Epidermal melanocyte (primary cell): Measurements from ENCODE around the gene TMEM121.

Source experiments
- DNase-seq: peaks from one replicate; pipeline ENCODE4 v3.0.0; 2011; ENCODE audit warnings: low spot score; ENCODE audit not compliant: insufficient read length

Gene TMEM121

GRCh38 chr14:105487449-105487985 is 38.9 kb upstream of the TMEM121 start:
- no peak for DNase-seq

GRCh38 chr14:105487986-105488777 is 38.2 kb upstream of the TMEM121 start:
- no peak for DNase-seq

DNA sequence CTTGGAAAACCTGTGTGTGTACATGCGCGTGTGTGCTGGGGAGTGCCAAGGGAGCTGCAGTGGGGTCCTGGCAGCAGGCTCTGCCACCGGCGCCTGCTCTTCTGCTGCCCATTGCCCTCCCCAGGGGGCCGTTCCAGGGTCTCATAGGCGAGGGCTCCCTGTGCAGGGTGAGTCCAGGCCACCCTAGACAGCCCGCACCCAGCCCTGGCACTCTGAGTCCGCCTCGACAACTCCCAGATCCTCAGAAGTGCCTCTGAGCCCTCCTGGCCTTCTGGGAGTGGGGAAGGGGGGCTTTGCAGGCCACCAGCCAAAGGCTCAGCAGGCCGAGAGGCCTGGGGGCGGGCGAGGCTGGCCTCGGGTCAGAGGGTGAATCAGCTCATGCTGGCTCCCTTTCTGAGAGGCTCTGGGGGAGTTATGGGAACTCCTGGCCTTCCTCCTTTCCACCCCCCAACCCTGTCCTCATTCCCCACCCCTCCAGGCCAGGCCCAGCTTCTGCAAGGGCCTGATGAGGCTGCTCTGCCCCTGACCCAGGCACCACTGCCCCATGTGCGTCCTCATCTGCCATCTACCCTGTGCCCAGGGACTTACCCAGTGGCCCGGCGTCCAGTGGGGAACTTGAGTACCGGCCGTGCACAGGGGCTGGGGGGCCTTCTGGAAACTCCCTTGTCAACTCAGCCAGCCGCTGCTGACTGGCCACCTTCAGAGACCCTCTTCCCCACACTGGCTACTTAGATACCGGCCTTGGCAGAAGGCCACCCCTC is 37.4 kb upstream of the TMEM121 start:
- no peak for DNase-seq

GRCh38 chr14:105489542-105490266 is 36.7 kb upstream of the TMEM121 start:
- DNase-seq: no peak

DNA sequence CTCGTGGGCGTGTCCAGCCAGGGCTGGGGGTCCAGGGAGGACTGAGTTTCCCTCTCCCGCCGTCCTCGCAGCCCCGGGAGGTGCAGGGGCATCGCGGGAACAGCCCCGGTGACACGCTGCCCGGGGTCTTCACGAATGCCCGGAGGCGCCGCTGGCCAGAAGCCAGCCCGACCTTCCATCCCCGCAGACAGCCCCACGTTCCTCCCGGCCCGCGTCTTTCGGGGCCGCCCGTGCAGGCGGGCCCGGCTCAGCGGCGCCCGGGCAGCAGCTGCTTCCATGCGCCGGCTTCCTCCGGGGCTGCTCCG is 36.2 kb upstream of the TMEM121 start:
- DNase-seq: no peak

DNA sequence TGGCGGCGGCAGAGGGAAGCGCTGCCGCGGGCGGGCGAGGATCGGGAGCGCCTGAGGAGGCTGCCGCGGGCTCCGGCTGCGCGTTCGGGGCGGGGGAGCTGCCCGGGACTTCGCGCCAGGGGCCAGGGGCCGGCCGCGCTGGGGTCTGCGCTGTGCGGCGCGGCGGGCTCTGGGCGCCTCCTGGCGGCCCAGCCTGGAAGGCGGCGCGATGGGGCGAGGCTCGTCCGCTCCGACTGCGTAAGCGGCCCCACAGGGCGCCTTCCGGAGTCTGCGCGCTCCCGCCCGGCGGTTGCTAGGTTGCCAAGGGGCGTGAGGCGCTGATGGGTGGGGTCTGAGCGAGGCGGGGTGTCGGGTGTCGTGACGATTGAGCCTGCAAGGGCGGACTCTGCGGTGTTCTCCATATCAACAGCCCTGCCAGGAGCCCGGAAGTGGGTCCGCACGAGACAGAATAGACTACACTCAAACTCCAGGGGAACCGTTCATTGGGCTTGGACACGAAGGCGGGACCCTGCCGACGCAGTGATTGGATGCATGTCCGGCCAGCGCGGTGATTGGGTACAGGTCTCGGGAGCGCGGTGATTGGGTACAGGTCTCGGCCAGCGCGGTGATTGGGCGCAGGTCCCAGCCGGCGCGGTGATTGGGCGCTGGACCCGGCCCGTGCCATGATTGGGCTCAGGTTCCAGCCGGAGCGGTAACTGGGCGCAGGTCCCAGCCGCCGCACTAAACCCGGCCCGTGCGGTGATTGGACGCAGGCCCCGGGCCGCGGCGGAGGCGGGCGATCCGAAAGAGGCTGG is 35.6 kb upstream of the TMEM121 start, which contains the start of gene TEDC1:
TEDC1 (plus strand) TSS at position 675 of the 794 bp plus-strand sequence. CDS start 130 bp downstream, outside the sequence.
- DNase-seq: peak; percentile 99

DNA sequence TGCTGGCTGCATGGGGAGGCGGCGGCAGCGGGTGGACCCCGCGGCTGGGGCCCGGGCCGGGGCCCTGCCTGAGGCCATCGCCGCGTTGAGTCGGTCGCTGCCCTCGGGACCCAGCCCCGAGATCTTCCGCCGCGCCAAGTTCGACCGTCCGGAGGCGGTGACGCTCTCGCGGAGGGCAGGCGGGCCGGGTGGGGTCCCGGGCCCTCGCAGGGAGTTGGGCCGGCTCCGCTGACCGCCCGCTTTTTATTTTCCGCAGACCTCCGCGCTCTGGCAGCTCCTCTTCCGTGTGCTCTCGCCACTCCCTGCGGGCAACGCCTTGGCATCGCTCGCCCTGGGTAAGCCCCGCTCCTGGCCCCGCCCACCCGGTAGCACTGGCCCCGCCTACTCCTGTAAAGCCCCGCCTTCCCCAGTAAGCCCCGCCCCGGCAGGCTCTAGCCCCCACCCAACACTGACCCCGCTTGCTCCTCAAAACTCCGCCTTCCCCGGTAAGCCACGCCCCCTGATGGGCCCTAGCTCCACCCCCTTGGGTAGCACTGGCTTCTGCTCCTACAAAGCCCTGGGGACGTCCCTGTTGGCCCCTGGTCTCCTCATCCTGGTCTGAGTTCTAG is 34.9 kb upstream of the TMEM121 start:
- DNase-seq: no peak

GRCh38 chr14:105492031-105492970 is 34.1 kb upstream of the TMEM121 start:
- no peak for DNase-seq

GRCh38 chr14:105492971-105493871 is 33.2 kb upstream of the TMEM121 start:
- DNase-seq: no peak

GRCh38 chr14:105493921-105494605 is 32.3 kb upstream of the TMEM121 start:
- no peak for DNase-seq

- DNase-seq: no peak
These were observed 31.8 kb upstream of the TMEM121 start for GRCh38 chr14:105494606-105494929.

DNA sequence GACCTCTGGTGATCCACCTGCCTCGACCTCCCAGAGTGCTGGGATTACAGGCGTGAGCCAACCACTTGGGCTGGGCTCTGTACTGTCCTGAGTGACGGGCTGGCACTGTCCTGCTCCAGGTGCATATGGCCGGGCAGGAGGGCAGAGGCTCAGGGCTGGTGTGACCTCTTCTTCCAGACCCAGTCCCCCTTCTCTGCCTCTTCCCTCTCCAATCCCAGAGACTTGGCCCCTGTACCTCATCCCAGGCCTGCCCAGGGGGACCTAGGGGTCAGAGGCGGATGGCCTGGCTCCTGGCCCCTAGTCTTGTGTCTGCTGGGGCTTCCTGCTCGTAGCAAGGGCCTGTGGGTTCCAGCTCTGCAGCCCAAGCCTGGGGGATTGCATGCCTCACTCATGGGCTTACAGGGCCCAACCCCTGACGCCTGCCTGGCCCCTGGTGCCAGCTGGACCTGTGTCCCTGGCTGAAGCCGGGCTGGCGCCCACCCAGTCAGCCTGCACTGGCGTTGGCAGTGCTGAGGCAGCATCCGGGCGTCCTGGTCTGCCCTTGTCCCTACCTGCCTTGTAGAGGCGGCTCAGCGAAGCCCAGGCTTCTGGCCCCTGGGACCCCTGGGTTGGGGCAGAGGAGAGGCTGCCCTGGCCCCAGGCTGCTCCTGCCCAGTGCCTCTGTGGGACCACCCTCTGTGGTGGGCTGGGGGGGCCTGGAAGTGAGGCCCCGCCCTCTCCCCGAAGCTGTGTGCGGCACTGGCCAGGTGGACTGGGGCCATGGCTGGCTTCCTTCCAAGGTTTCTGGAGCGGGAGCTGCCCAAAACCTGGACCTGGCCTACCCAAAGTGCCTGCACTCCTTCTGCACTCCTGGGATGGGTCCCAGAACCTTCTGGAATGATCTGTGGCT is 31.0 kb upstream of the TMEM121 start:
- no peak for DNase-seq

GRCh38 chr14:105495990-105496830 is 30.2 kb upstream of the TMEM121 start:
- no peak for DNase-seq

DNA sequence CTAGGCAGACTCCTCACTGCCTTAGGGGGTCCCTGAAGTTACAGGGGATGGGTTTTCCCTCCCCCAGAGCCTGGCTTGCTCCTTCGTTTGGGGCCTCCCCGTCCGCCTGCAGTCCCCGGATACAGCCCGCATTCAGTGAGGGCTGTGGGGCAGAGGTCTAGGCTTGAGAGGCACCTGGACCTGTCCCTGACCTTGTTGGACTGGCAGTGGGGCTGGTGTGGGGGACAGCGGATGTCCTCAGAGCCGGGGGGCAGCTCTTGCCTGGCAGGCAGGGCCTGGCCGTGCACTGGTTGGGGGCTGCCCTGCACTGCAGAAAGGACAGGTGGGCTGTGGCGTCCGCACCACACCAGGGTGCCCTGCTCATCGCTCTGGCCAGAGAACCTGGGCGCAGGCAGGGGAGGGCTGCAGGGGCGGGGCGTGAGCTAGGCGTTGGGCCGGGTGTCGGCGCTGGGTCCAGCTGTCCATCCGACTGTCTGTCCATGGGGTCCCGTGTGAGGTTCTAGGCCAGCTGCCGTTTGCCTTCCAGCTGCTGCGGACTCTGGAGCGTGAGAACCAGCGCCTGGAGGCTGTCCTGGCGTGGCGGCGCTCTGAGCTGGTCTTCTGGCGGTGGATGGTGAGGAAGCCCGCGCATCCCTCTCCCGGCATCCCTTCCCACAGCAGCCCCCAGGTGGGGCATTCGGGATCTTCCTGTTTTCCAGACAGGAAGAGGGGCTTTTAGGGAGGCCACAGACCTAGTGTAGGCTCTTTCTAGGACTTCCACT is 29.4 kb upstream of the TMEM121 start:
- no peak for DNase-seq

GRCh38 chr14:105497671-105498429 is 28.5 kb upstream of the TMEM121 start:
- DNase-seq: no peak
